Breast epithelium (tissue), 4 donors: ENCODE measurements around the gene PPP1R37. TPM values are rescaled to one million over a fixed set of nuclear protein-coding genes. Genes with fewer than 3 reads are reported as not detected.

Experiments used
- DNase-seq, 2 donors: peaks; one replicate each; pipeline ENCODE4 v3.0.0-alpha.2; 2019; ENCODE audit warnings: low spot score in 2 of 2
- H3K27ac ChIP-seq, 2 donors: fragments of 200-600 bp; sonication (generic) in 1 of 2; one replicate each; pipeline ENCODE4 v1.5.1; 2016 to 2019; ENCODE audit warnings: mild to moderate bottlenecking in 1 of 2
- H3K27me3 ChIP-seq, 2 donors: fragments of 200-600 bp; sonication (generic) in 1 of 2; one replicate each; pipeline versions ENCODE4 v1.5.1 to v1.6.0; 2017 to 2019; ENCODE audit warnings: control low read depth in 1 of 2, mild to moderate bottlenecking in 1 of 2
- H3K36me3 ChIP-seq: fragments of 200-600 bp; one replicate; pipeline ENCODE4 v1.5.1; 2019
- H3K4me1 ChIP-seq, 2 donors: fragments of 200-600 bp; sonication (generic); one replicate each; pipeline ENCODE4 v1.5.1; 2016 to 2019; ENCODE audit warnings: control low read depth in 1 of 2
- H3K4me3 ChIP-seq, 3 donors: fragments of 200-600 bp; sonication (generic); 1 replicate in 2 of 3; 2 replicates in 1 of 3; pipeline ENCODE4 v1.5.1; 2016 to 2019; ENCODE audit warnings: mild to moderate bottlenecking in 3 of 3, moderate library complexity in 2 of 3
- H3K9me3 ChIP-seq, 2 donors: fragments of 200-600 bp; sonication (generic) in 1 of 2; one replicate each; pipeline ENCODE4 v1.5.1; 2016 to 2019; ENCODE audit warnings: control low read depth in 1 of 2
- CTCF ChIP-seq, 3 donors: fragments of 450-650 bp; IDR thresholded peaks; one replicate each; pipeline ENCODE4 v1.5.1; 2016 to 2017; ENCODE audit warnings: antibody characterized with exemption in 3 of 3, mild to moderate bottlenecking in 3 of 3, moderate library complexity in 3 of 3
- POLR2A ChIP-seq: fragments of 450-650 bp; IDR thresholded peaks from one replicate; pipeline ENCODE4 v1.6.1; 2016; ENCODE audit warnings: antibody characterized with exemption, mild to moderate bottlenecking, moderate library complexity
- POLR2AphosphoS5 ChIP-seq, 3 donors: sonication (generic); formaldehyde crosslinking; IDR thresholded peaks; one replicate each; pipeline ENCODE4 v1.6.1; 2017; ENCODE audit warnings: antibody characterized with exemption in 3 of 3
- intact Hi-C: fragments of 100-400 bp; cut with DNase I; formaldehyde crosslinking; loops from one replicate; pipeline ENCODE4 v1.15.1; 2023; ENCODE audit warnings: low total_unique reads
- total RNA-seq, 3 donors: library from RNA; depleted of rRNA; stranded (reverse); fragments of >200 nt; gene quantifications; one replicate each; pipeline ENCODE4 v1.1.0, GENCODE V29; 2016

Gene PPP1R37
- total RNA-seq, 3 donors from 2014 or later, result 18.6 to 50.8 (median 33.8) TPM

GRCh38 chr19:45095496-45096413, 2.8 kb downstream of the PPP1R37 start:
- H3K4me3 ChIP-seq, result peak overlapping the region in 1 of 3 donors; percentile 91

DNA sequence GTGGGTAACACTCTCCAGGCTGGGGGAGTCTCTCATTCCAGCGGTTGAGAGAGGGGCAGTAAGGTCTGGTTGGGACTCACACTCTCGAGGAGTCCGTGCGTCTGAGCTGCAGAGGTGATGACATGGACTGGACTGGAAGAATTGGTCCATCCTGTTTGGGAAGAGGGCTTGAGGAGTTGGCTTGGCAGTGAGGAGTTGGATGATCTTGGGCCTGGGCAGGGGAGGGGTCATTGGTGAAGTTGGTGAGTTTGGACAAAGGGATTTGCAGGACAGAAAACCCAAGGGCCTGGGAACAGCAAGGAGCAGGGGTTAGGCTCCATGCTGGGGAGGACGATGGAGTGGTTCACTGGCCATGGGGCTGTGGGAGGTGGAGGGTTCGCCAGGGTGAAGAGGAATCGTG, 3.7 kb downstream of the PPP1R37 start:
- H3K4me3 ChIP-seq, result no peak overlapping the region
- TF ChIP-seq POLR2AphosphoS5 (IDR thresholded peaks at IDR 0.05) (no peak), POLR2A (no peak), CTCF (IDR thresholded peaks at IDR 0.05) (no peak)
- no peaks in the 10 kb centered on the region for H3K9me3 ChIP-seq
- H3K36me3 ChIP-seq, result no peaks in the 10 kb centered on the region
- peak overlapping the region; percentile 81 to 93 for H3K27ac ChIP-seq
- intact Hi-C loops, result no loop called here
- DNase-seq, result no peak
- no peaks in the 10 kb centered on the region for H3K27me3 ChIP-seq
- peaks cover 21 to 47% of the 10 kb centered on the region in 2 donors for H3K4me1 ChIP-seq

More at GRCh38 chr19:45095496-45096413, 2.8 kb downstream of the PPP1R37 start:
- no peaks in the 10 kb centered on the region for H3K36me3 ChIP-seq
- H3K27ac ChIP-seq, result peak overlapping the region in 1 of 2 donors; percentile 93
- no peaks in the 10 kb centered on the region for H3K27me3 ChIP-seq
- no peaks in the 10 kb centered on the region for H3K9me3 ChIP-seq
- H3K4me1 ChIP-seq, result peaks cover 21 to 44% of the 10 kb centered on the region in 2 donors
- TF ChIP-seq POLR2A (no peak), CTCF (IDR thresholded peaks at IDR 0.05) (no peak), POLR2AphosphoS5 (IDR thresholded peaks at IDR 0.05) (no peak)
- intact Hi-C loops, result no loop called here
- no peak for DNase-seq

GRCh38 chr19:45097450-45097775, 4.4 kb downstream of the PPP1R37 start:
- DNase-seq, result no peak
- Histone ChIP-seq H3K27me3 (no peaks in the 10 kb centered on the region), H3K27ac (peak overlapping the region; percentile 81 to 93), H3K9me3 (no peaks in the 10 kb centered on the region), H3K4me1 (peaks cover 21 to 48% of the 10 kb centered on the region in 2 donors), H3K36me3 (no peaks in the 10 kb centered on the region), H3K4me3 (peak overlapping the region in 1 of 3 donors; percentile 31)
- intact Hi-C loops, result no loop called here
- TF ChIP-seq CTCF (IDR thresholded peaks at IDR 0.05), result no peak
- TF ChIP-seq POLR2A, result no peak

DNA sequence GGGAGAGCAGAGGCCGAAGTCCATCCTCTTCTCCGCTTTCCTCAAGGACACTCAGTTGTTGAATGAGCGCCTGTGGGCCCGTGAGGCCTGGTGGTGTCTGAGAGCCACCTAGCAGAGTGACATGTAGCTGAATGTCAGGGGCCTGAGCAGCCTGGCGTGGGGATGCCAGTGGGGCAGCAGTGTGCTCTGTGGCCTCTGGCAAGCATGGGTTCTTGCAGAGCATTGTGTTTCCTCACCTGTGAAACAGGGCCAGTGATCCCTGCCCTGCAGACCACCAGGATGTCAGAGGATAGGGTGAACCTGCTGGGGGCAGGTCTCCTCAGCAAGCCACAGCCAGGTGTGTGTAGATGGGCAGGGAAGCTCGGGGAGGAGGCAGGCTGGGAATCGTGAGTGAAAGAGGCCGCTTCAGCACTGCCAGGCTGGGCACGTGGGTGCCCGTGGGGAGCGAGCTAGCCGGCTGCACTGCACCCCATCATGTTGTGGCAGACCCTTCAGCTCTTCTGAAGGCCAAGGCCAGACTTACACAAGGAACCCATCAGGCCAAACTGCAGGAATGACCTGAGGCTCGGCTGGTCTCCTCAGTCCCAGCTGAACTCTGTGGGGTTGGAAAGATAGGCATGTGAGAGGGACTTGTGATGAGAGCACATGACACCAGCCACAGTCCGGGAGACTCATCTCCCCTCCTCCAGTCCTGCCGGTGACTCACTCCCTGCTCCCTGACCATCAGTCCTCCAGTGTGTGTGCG, 5.0 kb downstream of the PPP1R37 start:
- Histone ChIP-seq H3K36me3 (no peaks in the 10 kb centered on the region), H3K4me3 (peak overlapping the region in 2 of 3 donors; percentile 7 to 48), H3K27ac (peak overlapping the region; percentile 81 to 93), H3K27me3 (no peaks in the 10 kb centered on the region), H3K4me1 (peaks cover 21 to 53% of the 10 kb centered on the region in 2 donors), H3K9me3 (no peaks in the 10 kb centered on the region)
- peak; percentile 71 to 80 for DNase-seq
- TF ChIP-seq POLR2A (no peak), CTCF (IDR thresholded peaks at IDR 0.05) (no peak), POLR2AphosphoS5 (IDR thresholded peaks at IDR 0.05) (peak in 1 of 3 donors; percentile 46)
- intact Hi-C loops, result no loop called here
